NCI-H524 (cell line): ENCODE data around the gene LMBR1.
"Not testable (repeated sequence)": the region's sequence is repeated elsewhere in the genome, so short reads cannot be mapped to it uniquely, and the experiment has no call there.

Source experiments
- DNase-seq, 2 experiments: peaks; one replicate each; lab custom pipeline; 2025; lab: John Stamatoyannopoulos, UW

LMBR1 gene

GRCh38 chr7:156848979-156849378 lies 44.0 kb downstream of the LMBR1 start:
- no peak for DNase-seq

- DNase-seq: no peak
Measured at GRCh38 chr7:156845379-156846101, 47.4 kb downstream of the LMBR1 start.

GRCh38 chr7:156843582-156843981 lies 49.4 kb downstream of the LMBR1 start:
- not testable (repeated sequence) for DNase-seq

GRCh38 chr7:156843157-156843556 lies 49.8 kb downstream of the LMBR1 start:
- no peak for DNase-seq

GRCh38 chr7:156842740-156843140 lies 50.2 kb downstream of the LMBR1 start:
- DNase-seq: no peak

- DNase-seq: no peak
Measured at GRCh38 chr7:156842317-156842716, 50.7 kb downstream of the LMBR1 start.

GRCh38 chr7:156841497-156841896 lies 51.5 kb downstream of the LMBR1 start:
- no peak for DNase-seq

GRCh38 chr7:156840134-156840533 lies 52.8 kb downstream of the LMBR1 start:
- no peak for DNase-seq

- DNase-seq: no peak
Measured at GRCh38 chr7:156836443-156836842, 56.5 kb downstream of the LMBR1 start.

GRCh38 chr7:156834462-156834861 lies 58.5 kb downstream of the LMBR1 start:
- DNase-seq: no peak

- DNase-seq: peak in 1 of 2 experiments; percentile 16
Measured at GRCh38 chr7:156833312-156833711, 59.7 kb downstream of the LMBR1 start.

GRCh38 chr7:156832195-156832877 lies 60.6 kb downstream of the LMBR1 start:
- no peak for DNase-seq

- no peak for DNase-seq
Measured at GRCh38 chr7:156829669-156830336, 63.2 kb downstream of the LMBR1 start.

GRCh38 chr7:156827587-156828203 lies 65.3 kb downstream of the LMBR1 start:
- DNase-seq: no peak

GRCh38 chr7:156823435-156823834 lies 69.5 kb downstream of the LMBR1 start:
- no peak for DNase-seq

GRCh38 chr7:156820445-156821063 lies 72.4 kb downstream of the LMBR1 start:
- DNase-seq: no peak

GRCh38 chr7:156819733-156820295 lies 73.2 kb downstream of the LMBR1 start:
- no peak for DNase-seq

GRCh38 chr7:156818133-156818532 lies 74.8 kb downstream of the LMBR1 start:
- DNase-seq: no peak

- DNase-seq: peak in 1 of 2 experiments; percentile 7
Measured at GRCh38 chr7:156816943-156817572, 75.9 kb downstream of the LMBR1 start.

GRCh38 chr7:156811706-156812105 lies 81.3 kb downstream of the LMBR1 start:
- no peak for DNase-seq

- not testable (repeated sequence) for DNase-seq
Measured at GRCh38 chr7:156803656-156804055, 89.3 kb downstream of the LMBR1 start.
